Measurements from ENCODE around the gene GATB.

The GATB gene

GRCh38 chr4:151626228-151626627, 134.6 kb downstream of the GATB start:
- DNase-seq (ENCODE audit: extremely low spot score) = no peak
- POLR2A ChIA-PET = no interaction called here
- CTCF ChIA-PET = interaction anchor here (0.8 to 1.6 kb wide), 5 partner anchors 11 to 27 kb away, joined by 3 to 5 read pairs (median 4); no protein-coding TSS in a partner anchor
- no peak for TF ChIP-seq CTCF (IDR thresholded peaks at IDR 0.05; ENCODE audit: control extremely low read depth, extremely low read depth, low read depth, missing control alignments)

- CTCF ChIA-PET = interaction anchor here (1.0 to 1.7 kb wide), 4 partner anchors 15 to 26 kb away, joined by 3 to 6 read pairs (median 4); no protein-coding TSS in a partner anchor
- TF ChIP-seq CTCF (IDR thresholded peaks at IDR 0.05; ENCODE audit: control extremely low read depth, extremely low read depth, low read depth, missing control alignments) = no peak
- POLR2A ChIA-PET = no interaction called here
- DNase-seq (ENCODE audit: extremely low spot score) = no peak
Observed at GRCh38 chr4:151624626-151625565, 135.9 kb downstream of the GATB start.
